GM19351 (cell line): ENCODE measurements around the gene SFSWAP.

Experiments used
- ATAC-seq: cut with Tn5 transposase; IDR thresholded peaks from one replicate; pipeline ENCODE4 v1.9.1; 2021; ENCODE audit warnings: mild to moderate bottlenecking, moderate library complexity; ENCODE audit not compliant: unreplicated experiment

Gene SFSWAP

GRCh38 chr12:131830914-131831571 lies 120.2 kb downstream of the SFSWAP start:
- no peak for ATAC-seq

GRCh38 chr12:131831635-131832041 lies 120.7 kb downstream of the SFSWAP start:
- no peak for ATAC-seq

GRCh38 chr12:131832321-131833231 lies 121.7 kb downstream of the SFSWAP start:
- ATAC-seq, result no peak

- ATAC-seq, result no peak
Measured at GRCh38 chr12:131833288-131833895, 122.5 kb downstream of the SFSWAP start.

GRCh38 chr12:131833896-131834641 lies 123.2 kb downstream of the SFSWAP start:
- ATAC-seq, result no peak

GRCh38 chr12:131834798-131835615 lies 124.1 kb downstream of the SFSWAP start:
- ATAC-seq, result no peak

GRCh38 chr12:131835616-131836171 lies 124.8 kb downstream of the SFSWAP start:
- no peak for ATAC-seq

- no peak for ATAC-seq
Measured at GRCh38 chr12:131836193-131836592, 125.3 kb downstream of the SFSWAP start.

GRCh38 chr12:131836714-131837397 lies 126.0 kb downstream of the SFSWAP start:
- ATAC-seq, result no peak

- no peak for ATAC-seq
Measured at GRCh38 chr12:131840643-131841416, 129.9 kb downstream of the SFSWAP start.

- no peak for ATAC-seq
Measured at GRCh38 chr12:131841547-131841946, 130.7 kb downstream of the SFSWAP start.

GRCh38 chr12:131842169-131842568 lies 131.3 kb downstream of the SFSWAP start:
- no peak for ATAC-seq

GRCh38 chr12:131843527-131843926 lies 132.6 kb downstream of the SFSWAP start:
- no peak for ATAC-seq

- ATAC-seq, result no peak
Measured at GRCh38 chr12:131844140-131844539, 133.2 kb downstream of the SFSWAP start.

- ATAC-seq, result no peak
Measured at GRCh38 chr12:131844656-131845055, 133.8 kb downstream of the SFSWAP start.

GRCh38 chr12:131845121-131845520 lies 134.2 kb downstream of the SFSWAP start:
- no peak for ATAC-seq

- ATAC-seq, result no peak
Measured at GRCh38 chr12:131847456-131847855, 136.6 kb downstream of the SFSWAP start.

GRCh38 chr12:131848753-131849152 lies 137.9 kb downstream of the SFSWAP start:
- ATAC-seq, result no peak
